K562 (cell line): ENCODE data around the gene PHF12. TPM values are rescaled to one million over a fixed set of nuclear protein-coding genes. Genes with fewer than 3 reads are reported as not detected.

Experiments
- GABPB1 ChIP-seq: sonication (generic); formaldehyde crosslinking; IDR thresholded peaks from 2 replicates; pipeline ENCODE4 v1.8.0; 2022; ENCODE audit warnings: mild to moderate bottlenecking, missing genetic modification reagents
- GTF2E2 ChIP-seq: fragments of 200-800 bp; sonication (Bioruptor generic); IDR thresholded peaks from 2 replicates; pipeline ENCODE4 v1.6.1; 2016; ENCODE audit warnings: missing genetic modification characterization, missing compliant biosample characterization
- HDAC1 ChIP-seq, 2 experiments: fragments of 450-650 bp; IDR thresholded peaks; 2 replicates each; pipeline ENCODE4 v1.6.1; 2016 to 2017; ENCODE audit warnings: inconsistent platforms in 1 of 2, mild to moderate bottlenecking in 1 of 2, moderate library complexity in 1 of 2
- KDM2B ChIP-seq: fragments of 250-450 bp; sonication (Bioruptor Pico); IDR thresholded peaks from 2 replicates; pipeline ENCODE4 v1.8.0; 2021; ENCODE audit warnings: mild to moderate bottlenecking, moderate library complexity
- MXI1 ChIP-seq: IDR thresholded peaks from 2 replicates; pipeline ENCODE4 v1.6.1; 2011; ENCODE audit warnings: low read depth, mild to moderate bottlenecking, improper control_type of control experiment, low read length
- NCOA2 ChIP-seq, 2 experiments: fragments of 450-650 bp; IDR thresholded peaks; 2 replicates each; pipeline ENCODE4 v1.6.1; 2018; ENCODE audit warnings: mild to moderate bottlenecking in 2 of 2, moderate library complexity in 1 of 2; ENCODE audit not compliant: partially characterized antibody in 2 of 2
- RAD21 ChIP-seq, 2 experiments: fragments of 250-450 bp in 1 of 2; fragments of 450-650 bp in 1 of 2; sonication (Bioruptor Pico) in 1 of 2; formaldehyde crosslinking in 1 of 2; IDR thresholded peaks in 1 of 2; conservative IDR thresholded peaks in 1 of 2; 2 replicates each; pipeline versions ENCODE4 v1.4.0 to v1.8.0; 2020 to 2022; ENCODE audit warnings: mild to moderate bottlenecking in 2 of 2, moderate library complexity in 1 of 2
- RBM39 ChIP-seq: fragments of 200-400 bp; formaldehyde crosslinking; optimal IDR thresholded peaks from 2 replicates; pipeline ENCODE3; 2018; ENCODE audit warnings: low read depth, low read length
- SAFB2 ChIP-seq: fragments of 200-400 bp; formaldehyde crosslinking; IDR thresholded peaks from 2 replicates; pipeline ENCODE4 v1.6.1; 2018; ENCODE audit warnings: borderline replicate concordance, low read length, low read depth, moderate library complexity; ENCODE audit not compliant: severe bottlenecking
- SIN3B ChIP-seq: fragments of 450-650 bp; IDR thresholded peaks from 2 replicates; pipeline ENCODE4 v1.6.1; 2017; ENCODE audit warnings: low read depth, mild to moderate bottlenecking, moderate library complexity
- SLC30A9 ChIP-seq: fragments of 250-450 bp; sonication (Bioruptor Pico); IDR thresholded peaks from 2 replicates; pipeline ENCODE4 v1.8.0; 2022; ENCODE audit warnings: mild to moderate bottlenecking, moderate library complexity
- SMARCA4 ChIP-seq: fragments of 450-650 bp; IDR thresholded peaks from 2 replicates; pipeline ENCODE4 v1.6.1; 2016
- SOX6 ChIP-seq: fragments of 450-650 bp; IDR thresholded peaks from 2 replicates; pipeline ENCODE4 v1.6.1; 2014; ENCODE audit warnings: mild to moderate bottlenecking
- TRIM24 ChIP-seq, 2 experiments: fragments of 450-650 bp; IDR thresholded peaks; 2 replicates each; pipeline ENCODE4 v1.6.1; 2016
- ZC3H11A ChIP-seq: IDR thresholded peaks from 2 replicates; pipeline ENCODE4 v1.6.1; 2012; ENCODE audit warnings: low read depth, low read length, improper control_type of control experiment
- ZNF274 ChIP-seq: IDR thresholded peaks from 2 replicates; pipeline ENCODE4 v1.6.1; 2011; ENCODE audit warnings: low read depth, mild to moderate bottlenecking, low read length, moderate library complexity, borderline replicate concordance
- polyA plus RNA-seq, 8 experiments: library from polyadenylated mRNA; depleted of rRNA in 4 of 8; stranded (reverse) in 5 of 8; unstranded in 3 of 8; fragments of >200 nt; fragmentation: Nextera tagmentation in 2 of 8; fragmentation: Illumina TruSeq in 1 of 8; extraction: Ambion mirVana in 2 of 8; extraction: Trizol in 1 of 8; gene quantifications; 2 replicates each; pipeline versions ENCODE4 v1.2.1 to v1.2.3, GENCODE V29; 2011 to 2014; ENCODE audit warnings: inconsistent platforms in 1 of 8, missing spikeins in 1 of 8
- total RNA-seq, 7 experiments: library from RNA; depleted of rRNA in 6 of 7; stranded (reverse); fragments of >200 nt in 6 of 7; fragmentation: Illumina TruSeq in 2 of 7; extraction: Trizol in 2 of 7; gene quantifications; 2 replicates each; pipeline versions ENCODE4 v1.2.1 to v1.2.3, GENCODE V29; 2011 to 2021; ENCODE audit warnings: low replicate concordance in 1 of 7
- TF ChIP-seq, protein P1 (sequence below): fragments of 450-650 bp; conservative IDR thresholded peaks from 2 replicates; pipeline ENCODE4 v1.6.1; 2016; ENCODE audit warnings: missing genetic modification characterization, low read depth, mild to moderate bottlenecking, missing compliant biosample characterization, moderate library complexity
- TF ChIP-seq, protein P2 (sequence below): fragments of 450-650 bp; formaldehyde crosslinking; IDR thresholded peaks from 2 replicates; pipeline ENCODE4 v1.4.0; 2020; ENCODE audit warnings: mild to moderate bottlenecking, moderate library complexity
- TF ChIP-seq, protein P3 (sequence below): sonication (generic); formaldehyde crosslinking; IDR thresholded peaks from 2 replicates; pipeline ENCODE4 v1.8.0; 2022; ENCODE audit warnings: missing genetic modification reagents, mild to moderate bottlenecking, moderate library complexity, borderline replicate concordance
- TF ChIP-seq, protein P4 (sequence below): sonication (generic); formaldehyde crosslinking; IDR thresholded peaks from 2 replicates; pipeline ENCODE4 v1.8.0; 2022; ENCODE audit warnings: mild to moderate bottlenecking, missing genetic modification reagents
- TF ChIP-seq, protein P5 (sequence below): fragments of 250-450 bp; sonication (Bioruptor Pico); IDR thresholded peaks from 2 replicates; pipeline ENCODE4 v1.5.1; 2021; ENCODE audit warnings: mild to moderate bottlenecking

The PHF12 gene
- total and polyA plus RNA-seq, 9 of the 15 experiments (the other 6 are each of a cell fraction or from before 2014, with no cell fraction given), result 0.82 to 31.3 (median 13.5) TPM

DNA sequence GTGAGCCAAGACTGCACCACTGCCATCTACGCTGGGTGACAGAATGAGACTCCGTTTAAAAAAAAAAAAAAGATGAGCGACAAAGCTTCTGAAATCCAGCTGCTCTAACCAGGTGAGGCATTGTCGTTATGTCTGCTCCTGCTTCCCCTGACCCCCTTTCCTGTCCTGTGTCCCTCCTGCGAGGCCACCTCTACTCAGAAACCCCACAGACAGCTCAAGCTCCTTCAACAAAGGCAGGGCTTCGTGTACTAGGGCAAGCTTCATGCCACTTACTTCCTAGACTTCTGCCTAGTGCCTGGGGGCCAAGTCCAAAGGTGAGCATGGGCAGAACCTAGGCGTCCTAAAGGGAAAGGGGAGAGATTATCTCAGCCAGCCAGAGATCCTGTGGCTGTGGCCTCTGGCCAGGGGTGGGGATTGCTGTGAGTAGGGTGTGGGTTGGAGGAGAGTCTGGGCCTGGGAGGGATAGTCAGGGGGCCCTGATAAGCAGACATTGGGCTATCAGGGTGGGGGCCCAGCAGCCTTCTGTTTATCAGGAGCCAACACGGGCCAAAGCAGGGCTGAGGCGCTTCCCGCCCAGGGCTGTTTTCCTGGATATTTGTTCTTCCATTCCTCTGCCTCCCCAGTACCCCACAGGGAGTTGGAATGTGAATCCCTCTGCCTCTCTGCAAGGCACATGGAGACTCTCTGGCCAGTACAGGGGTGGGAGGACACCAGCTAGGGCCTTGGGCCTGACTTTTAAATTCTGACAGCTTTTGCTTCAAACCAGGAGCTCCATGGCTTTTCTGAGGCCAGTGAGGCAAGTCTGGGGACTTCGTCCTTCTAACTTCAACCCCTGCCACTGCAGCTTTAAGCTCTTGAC is 86.1 kb downstream of the PHF12 start (continued):
- TF ChIP-seq, protein P1, sequence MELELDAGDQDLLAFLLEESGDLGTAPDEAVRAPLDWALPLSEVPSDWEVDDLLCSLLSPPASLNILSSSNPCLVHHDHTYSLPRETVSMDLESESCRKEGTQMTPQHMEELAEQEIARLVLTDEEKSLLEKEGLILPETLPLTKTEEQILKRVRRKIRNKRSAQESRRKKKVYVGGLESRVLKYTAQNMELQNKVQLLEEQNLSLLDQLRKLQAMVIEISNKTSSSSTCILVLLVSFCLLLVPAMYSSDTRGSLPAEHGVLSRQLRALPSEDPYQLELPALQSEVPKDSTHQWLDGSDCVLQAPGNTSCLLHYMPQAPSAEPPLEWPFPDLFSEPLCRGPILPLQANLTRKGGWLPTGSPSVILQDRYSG, result peak; percentile 38; the same call in 1 of the 2 replicates
- TF ChIP-seq SLC30A9 (no peak), RAD21 (CRISPR knock-in tag; conservative IDR thresholded peaks at IDR 0.05 in 1 of 2, IDR thresholded peaks at IDR 0.05 in 1 of 2) (peak in 1 of 2 experiments; percentile 25; a peak in 3 of 4 replicates), SIN3B (0 out of 2 replicates have a peak, but pooled peaks have one; percentile 34), ZC3H11A (peak; percentile 59; the same call in 1 of the 2 replicates), HDAC1 (IDR thresholded peaks at IDR 0.05) (peak; percentile 91 to 95), KDM2B (CRISPR knock-in tag) (no peak), ZNF274 (peak; percentile 90), SOX6 (peak; percentile 99), MXI1 (peak; percentile 91), SMARCA4 (peak; percentile 100), TRIM24 (IDR thresholded peaks at IDR 0.05) (peak; percentile 99), NCOA2 (IDR thresholded peaks at IDR 0.05; ENCODE audit: partially characterized antibody in 2 of 2) (peak in 1 of 2 experiments; percentile 90), SAFB2 (no peak), GABPB1 (CRISPR knock-in tag) (0 out of 2 replicates have a peak, but pooled peaks have one; percentile 60), RBM39 (peak; percentile 79), GTF2E2 (tag) (peak; percentile 21; the same call in 1 of the 2 replicates)
- TF ChIP-seq, protein P2, sequence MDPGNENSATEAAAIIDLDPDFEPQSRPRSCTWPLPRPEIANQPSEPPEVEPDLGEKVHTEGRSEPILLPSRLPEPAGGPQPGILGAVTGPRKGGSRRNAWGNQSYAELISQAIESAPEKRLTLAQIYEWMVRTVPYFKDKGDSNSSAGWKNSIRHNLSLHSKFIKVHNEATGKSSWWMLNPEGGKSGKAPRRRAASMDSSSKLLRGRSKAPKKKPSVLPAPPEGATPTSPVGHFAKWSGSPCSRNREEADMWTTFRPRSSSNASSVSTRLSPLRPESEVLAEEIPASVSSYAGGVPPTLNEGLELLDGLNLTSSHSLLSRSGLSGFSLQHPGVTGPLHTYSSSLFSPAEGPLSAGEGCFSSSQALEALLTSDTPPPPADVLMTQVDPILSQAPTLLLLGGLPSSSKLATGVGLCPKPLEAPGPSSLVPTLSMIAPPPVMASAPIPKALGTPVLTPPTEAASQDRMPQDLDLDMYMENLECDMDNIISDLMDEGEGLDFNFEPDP, result no peak
- TF ChIP-seq, protein P3, sequence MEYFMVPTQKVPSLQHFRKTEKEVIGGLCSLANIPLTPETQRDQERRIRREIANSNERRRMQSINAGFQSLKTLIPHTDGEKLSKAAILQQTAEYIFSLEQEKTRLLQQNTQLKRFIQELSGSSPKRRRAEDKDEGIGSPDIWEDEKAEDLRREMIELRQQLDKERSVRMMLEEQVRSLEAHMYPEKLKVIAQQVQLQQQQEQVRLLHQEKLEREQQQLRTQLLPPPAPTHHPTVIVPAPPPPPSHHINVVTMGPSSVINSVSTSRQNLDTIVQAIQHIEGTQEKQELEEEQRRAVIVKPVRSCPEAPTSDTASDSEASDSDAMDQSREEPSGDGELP, result peak; percentile 90
- TF ChIP-seq, protein P4, sequence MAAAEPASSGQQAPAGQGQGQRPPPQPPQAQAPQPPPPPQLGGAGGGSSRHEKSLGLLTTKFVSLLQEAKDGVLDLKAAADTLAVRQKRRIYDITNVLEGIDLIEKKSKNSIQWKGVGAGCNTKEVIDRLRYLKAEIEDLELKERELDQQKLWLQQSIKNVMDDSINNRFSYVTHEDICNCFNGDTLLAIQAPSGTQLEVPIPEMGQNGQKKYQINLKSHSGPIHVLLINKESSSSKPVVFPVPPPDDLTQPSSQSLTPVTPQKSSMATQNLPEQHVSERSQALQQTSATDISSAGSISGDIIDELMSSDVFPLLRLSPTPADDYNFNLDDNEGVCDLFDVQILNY (CRISPR knock-in tag), result no peak
- TF ChIP-seq, protein P5, sequence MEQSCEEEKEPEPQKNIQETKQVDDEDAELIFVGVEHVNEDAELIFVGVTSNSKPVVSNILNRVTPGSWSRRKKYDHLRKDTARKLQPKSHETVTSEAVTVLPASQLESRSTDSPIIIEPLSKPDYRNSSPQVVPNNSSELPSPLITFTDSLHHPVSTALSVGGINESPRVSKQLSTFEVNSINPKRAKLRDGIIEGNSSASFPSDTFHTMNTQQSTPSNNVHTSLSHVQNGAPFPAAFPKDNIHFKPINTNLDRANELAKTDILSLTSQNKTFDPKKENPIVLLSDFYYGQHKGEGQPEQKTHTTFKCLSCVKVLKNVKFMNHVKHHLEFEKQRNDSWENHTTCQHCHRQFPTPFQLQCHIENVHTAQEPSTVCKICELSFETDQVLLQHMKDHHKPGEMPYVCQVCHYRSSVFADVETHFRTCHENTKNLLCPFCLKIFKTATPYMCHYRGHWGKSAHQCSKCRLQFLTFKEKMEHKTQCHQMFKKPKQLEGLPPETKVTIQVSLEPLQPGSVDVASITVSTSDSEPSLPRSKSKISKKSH (CRISPR knock-in tag), result no peak
